SK-N-MC (cell line): ENCODE results near the gene KMT2C.

ENCODE experiments used
- EZH2 ChIP-seq: fragments of 200-600 bp; sonication (generic); IDR thresholded peaks from one replicate; pipeline ENCODE4 v1.6.1; 2017; ENCODE audit warnings: antibody characterized with exemption
- FOXP2 ChIP-seq: optimal IDR thresholded peaks from 2 replicates; pipeline ENCODE3; 2011; ENCODE audit warnings: mild to moderate bottlenecking, moderate library complexity; ENCODE audit not compliant: insufficient read depth; ENCODE audit errors: extremely low read length, control extremely low read depth

DNA sequence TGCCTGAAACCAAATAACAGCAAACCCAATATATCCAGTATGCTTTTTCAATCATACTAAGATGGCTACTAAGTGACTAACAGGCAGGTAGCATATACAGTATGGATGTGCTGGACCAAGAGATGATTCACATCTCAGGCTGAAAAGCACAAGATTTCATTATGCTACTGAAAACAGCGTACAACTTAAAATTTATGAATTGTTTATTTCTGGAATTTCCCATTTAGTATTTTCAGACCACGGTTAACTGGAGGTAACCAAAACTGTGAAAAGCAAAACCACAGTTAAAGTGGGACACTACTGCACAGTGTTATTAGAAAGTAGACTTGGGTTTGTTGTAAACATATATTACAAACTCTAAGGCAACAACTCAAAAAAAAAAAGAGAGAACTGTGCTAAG, 91.5 kb downstream of the KMT2C start:
- TF ChIP-seq FOXP2 (no peak), EZH2 (no peak)
